Stimulated activated CD8-positive, alpha-beta memory T cell treated with anti-CD3 and anti-CD28 coated beads, Interleukin-2, amount 100 ng/mL, for 48 hours (primary cell): ENCODE results near the gene KLHL22.

Experiments used
- DNase-seq, 2 donors: peaks; one replicate each; pipeline ENCODE4 v3.0.0-alpha.2; 2020; ENCODE audit warnings: low read depth in 2 of 2

The KLHL22 gene

DNA sequence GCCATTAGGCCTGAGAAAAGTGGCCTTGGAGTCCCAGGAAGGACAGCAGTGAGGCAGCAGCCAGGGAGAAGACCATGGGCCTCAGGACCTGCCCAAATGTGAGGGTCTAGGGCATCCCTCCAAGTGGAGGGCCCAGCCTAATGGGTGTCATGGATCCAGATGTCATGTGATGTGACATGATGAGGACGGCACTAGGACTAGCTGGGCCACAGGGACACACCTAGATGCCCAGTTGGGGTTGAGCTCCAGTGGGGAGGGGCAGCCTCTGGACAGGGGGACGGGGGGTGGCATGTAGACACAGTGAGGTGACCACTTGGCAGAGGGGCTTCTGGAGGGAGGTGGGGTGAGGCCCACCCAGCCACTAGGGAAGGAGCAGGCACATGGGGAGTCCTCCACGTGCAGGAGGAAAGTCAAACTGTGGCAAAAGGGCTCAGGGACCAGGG is 63.3 kb downstream of the KLHL22 start:
- DNase-seq: no peak

DNA sequence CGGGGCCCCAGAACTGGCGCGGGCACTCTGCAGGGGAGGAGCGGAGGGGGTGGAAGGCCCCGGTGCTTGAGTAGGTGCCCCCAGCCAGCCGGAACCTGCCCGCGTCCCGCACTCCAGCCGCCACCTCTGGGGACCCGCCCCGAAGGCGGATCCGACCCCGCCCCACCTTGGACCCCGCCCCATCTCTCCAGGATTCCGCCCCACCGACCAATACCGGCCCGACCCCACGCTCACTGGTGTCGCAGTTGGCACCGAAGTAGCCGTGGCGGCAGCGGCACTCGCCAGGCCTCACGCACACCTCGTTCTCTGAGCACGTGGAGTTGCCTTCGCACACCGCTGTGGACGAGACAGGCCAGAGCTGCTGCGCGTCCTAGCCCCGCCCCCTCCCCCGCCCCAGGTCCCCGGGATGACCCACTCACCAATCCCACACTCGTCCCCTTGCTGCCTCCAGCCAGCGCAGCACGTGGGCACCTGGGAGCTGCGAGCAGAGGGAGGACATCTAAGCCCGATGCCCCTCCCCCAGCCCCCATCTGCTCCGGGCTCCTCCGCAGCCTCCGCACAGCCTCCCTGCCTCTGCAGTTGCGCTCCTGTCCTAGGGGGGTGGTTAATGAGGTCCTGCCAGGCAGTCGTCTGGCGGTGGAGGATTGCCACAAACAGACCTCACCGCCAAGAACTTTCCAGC is 63.9 kb downstream of the KLHL22 start:
- no peak for DNase-seq

DNA sequence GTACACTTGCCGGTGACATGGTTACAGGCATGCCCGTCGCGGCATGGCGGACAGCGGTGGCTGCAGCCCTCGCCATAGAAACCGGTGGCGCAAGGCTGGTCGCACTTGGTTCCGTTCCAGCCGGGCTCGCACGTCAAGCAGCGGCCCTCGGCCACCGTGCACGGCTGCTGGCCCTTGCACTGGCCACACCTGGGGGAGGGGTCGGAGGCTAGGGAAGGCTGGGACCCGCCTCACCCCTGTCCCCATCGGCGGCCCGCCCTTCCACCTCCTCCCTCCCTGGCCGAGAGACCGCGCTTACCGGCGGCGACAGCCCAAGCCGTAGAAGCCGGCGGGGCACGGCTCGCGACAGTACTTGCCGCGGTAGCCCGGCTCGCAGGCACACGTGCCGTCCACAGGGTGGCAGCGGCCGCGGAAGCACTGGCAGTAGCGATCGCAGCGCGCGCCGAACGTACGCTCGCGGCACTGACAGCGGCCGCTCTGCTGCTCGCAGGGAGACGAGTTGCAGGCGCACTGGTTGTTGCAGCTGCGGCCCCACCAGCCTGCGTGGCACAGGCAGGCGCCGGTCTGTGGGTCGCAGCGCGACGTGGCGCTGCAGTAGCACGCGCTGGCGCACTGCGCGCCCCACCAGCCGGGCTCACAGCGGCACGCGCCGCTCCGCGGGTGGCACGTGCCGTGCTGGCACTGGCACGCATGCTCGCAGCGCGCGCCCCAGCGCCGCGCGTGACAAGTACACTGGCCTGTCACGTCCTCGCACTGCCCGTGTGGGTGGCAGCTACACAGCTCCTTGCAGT is 64.7 kb downstream of the KLHL22 start:
- DNase-seq: peak; percentile 43 to 47

- DNase-seq: no peak
Measured at GRCh38 chr22:20430101-20430719, 65.4 kb downstream of the KLHL22 start.

DNA sequence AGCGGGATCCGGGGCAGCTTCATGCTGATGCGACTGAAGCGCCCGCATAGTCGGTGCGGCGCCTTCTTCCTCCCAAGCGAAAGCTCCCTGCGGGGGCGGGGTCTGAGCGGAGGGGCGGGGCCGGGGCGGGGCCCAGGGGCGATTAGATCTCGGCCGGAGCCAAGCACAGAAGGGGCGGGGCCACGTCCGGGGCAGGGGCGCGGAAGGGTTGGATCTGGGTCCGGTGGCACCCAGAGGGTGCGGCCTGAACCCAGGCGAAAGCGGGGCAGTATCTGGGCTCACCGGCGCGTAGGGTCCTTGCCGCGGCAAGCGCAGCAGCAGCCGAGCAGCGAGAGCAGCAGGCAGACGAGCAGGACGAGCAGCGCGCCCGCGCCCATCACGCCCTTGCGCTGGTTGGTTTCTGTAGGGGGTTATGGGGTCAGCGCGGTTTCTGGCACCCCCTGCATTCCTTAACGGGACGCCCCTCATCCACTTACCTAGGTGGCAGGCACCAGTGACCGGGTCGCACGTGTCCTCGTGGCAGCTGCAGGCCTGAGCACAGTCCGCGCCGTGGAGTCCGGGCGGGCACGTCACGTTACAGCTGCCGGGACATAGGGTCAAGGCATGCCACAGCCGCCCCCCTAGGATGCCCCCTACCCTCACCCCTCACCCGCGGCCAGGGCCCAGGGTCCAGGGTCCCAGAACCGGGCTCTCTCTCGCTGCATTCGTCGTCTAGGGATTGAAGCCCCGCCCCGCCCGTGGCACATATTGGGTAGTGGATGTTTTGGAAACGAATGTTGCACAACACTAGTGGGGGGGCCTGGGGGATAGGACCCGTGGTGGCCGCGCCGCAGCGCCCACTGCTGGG is 66.1 kb downstream of the KLHL22 start:
- peak; percentile 70 to 71 for DNase-seq

DNA sequence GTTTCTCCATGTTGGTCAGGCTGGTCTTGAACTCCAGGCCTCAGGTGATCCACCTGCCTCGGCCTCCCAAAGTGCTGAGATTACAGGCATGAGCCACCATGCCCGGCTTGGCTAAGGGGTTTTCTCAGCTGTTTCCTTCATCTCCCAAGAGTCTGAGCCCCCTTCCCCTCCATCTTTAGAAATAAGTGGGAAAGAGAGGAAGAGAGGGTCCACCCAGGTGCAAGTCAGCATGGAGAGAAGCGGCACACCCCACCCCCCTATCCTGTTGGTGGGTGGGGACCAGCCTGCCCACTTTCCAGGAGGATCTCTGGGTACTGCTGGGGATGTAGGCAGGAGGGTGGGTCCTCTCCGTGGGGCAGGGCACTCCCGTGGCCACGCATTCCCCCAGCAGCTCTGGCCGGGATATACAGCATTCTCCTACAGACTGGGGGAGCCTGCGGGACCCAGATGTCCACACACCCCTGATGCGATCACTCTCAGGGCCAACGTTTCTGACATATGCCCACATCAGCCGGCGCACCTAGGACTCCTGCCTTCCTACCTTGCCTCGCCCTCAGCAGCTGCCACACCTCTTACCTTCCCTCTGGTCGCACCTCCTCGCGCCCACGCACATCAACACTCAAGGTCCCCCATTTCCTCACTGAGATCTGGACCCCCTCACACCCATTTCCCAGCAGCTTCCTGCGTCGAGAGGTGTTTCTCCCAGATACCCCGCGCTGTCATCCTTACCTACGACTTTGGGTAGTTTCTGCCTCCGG is 66.9 kb downstream of the KLHL22 start:
- DNase-seq: no peak

DNA sequence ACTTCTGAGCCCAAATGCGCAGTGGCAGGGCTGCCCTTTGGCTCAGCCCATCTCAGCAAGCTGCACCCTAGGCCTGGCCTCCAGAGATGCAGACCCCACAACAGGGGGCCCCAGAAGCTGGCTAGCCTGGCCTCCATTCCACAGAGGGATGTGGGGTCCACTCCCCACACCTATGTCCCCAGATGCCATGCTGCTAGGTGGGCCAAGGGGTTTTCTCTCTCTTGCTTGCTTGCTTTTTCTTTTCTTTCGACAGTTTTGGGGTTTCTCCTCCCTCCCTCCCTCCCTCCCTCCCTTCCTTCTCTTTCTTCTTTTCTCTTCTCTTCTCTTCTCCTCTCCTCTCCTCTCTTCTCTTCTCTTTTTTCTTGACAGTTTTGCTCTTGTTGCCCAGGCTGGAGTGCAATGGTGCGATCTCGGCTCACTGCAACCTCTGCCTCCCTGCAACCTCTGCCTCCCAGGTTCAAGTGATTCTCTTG is 67.6 kb downstream of the KLHL22 start:
- DNase-seq: no peak

- no peak for DNase-seq
Measured at GRCh38 chr22:20427104-20427944, 68.3 kb downstream of the KLHL22 start.

DNA sequence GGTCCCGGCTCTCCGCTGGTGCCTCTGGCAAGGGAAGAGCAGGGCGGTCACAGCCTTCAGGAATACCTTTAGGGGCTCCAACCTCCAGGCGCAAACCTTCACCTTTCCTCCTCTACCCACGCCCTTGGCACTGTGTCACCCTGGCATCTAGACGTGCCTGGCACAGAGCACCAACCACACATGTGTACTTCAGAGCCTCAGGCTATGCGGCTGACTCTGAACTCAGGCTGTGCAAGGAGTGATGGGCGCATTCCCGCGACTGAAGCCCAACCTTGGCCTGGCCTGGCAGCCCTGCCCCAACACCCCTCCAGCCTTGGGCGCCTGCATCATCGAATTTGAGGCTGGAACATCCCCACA is 69.4 kb downstream of the KLHL22 start:
- no peak for DNase-seq

GRCh38 chr22:20425566-20426258 is 69.9 kb downstream of the KLHL22 start:
- no peak for DNase-seq

DNA sequence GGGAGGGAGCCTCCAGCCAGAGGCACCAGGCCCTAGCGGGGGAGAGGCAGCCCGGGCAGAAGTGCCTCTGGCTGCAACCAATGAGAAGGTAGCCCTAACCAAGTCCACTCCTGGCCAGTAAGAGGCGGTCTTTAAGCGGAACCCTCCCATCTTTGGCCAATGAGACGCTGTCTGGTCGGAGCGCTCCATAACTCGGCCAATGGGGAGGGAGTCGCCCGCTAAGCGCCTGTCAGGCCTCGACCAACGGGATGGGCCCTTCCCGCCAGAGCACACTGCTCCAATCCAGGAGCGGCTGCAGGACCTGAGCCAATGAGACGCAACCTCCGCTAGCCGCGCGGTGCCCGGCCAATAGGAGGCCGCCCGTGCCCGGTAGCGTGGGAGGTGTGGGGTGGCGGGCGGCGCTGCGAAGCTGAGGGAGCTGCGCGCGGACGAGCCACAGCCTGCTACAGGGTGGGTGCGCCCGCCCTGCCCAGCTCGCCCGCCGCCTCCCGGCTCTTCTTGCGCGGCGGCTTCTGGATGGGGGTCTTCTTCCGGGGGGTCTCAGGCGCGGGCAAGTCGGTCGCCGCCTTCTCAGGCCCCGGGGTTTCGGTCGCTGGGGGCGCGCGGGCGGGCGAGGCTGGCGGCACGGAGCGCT is 70.5 kb downstream of the KLHL22 start:
- DNase-seq: no peak

DNA sequence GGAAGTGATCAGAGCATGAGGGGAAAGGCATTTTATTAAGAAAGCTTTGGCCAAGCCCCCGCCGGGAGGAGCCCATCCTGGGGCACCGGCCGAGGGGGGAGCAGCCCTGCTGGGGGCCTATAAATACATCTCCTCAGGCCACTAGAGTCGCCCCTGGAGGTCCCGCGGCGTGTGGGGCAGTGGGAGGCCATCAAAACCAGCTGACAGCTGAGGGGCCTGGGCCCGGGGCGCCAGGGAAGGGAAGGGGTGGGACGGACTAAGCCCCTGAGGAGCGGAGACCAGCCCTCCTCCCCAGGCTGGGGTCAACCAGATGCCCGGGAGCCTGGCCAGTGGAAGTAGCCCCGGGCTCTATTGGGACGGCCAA is 71.0 kb downstream of the KLHL22 start:
- no peak for DNase-seq

DNA sequence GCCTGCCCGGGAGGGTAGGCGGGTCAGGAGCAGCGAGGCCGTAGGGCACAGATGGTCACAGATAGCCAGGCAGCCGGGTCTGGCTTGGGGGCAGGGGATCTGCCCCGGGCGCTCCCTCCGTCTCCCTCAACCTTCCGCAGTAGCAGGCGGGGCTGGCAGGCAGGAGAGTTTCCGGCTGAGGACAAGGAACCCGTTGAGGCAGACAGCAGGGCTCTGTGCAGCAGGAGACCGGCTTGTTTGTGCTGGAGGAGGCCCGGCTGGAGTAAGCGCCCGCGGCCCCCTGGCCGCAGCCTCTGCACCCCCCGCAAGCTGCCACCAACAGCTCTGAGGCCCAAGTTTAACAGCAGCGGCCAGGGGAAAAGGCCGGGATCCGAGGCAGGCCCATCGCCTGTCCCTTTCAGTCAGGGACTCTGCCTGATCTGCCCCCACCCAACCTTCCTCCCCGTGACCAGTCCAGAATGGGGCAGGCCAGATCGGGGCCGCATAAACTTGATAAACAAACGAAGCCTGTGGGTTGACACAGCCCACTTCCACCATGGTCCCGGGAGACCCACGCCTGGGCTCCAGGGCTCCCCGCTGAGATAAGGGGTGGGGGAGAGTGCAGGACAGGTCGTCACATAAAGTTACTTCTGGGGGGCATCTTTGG is 71.6 kb downstream of the KLHL22 start:
- no peak for DNase-seq

- DNase-seq: no peak
Measured at GRCh38 chr22:20423008-20423905, 72.3 kb downstream of the KLHL22 start.

GRCh38 chr22:20422271-20423007 is 73.2 kb downstream of the KLHL22 start:
- no peak for DNase-seq

DNA sequence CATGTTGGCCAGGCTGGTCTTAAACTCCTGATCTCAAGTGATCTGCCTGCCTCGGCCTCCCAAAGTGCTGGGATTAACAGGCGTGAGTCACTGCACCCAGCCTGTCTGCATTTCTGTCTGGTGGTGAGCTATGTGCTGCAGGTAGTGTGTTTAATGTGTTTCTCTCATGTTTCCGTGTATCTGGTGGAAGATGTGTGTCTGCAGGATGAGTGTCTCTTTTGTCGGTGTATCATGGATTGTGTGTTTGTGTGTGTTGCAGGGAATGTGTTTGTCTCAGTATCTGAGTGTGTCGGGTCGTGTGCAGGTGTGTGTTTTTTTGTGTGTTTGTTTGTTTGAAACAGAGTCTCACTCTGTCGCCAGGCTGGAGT is 74.1 kb downstream of the KLHL22 start:
- DNase-seq: no peak
